Sigmoid colon (tissue), 3 donors: Measurements from ENCODE around the gene YTHDC2.

Source experiments
- POLR2A ChIP-seq, 2 donors: fragments of 450-650 bp; IDR thresholded peaks; one replicate each; pipeline ENCODE4 v1.6.1; 2016; ENCODE audit warnings: antibody characterized with exemption in 2 of 2, mild to moderate bottlenecking in 2 of 2, moderate library complexity in 2 of 2
- TF ChIP-seq, protein P1 (sequence below), 4 experiments: fragments of 450-650 bp in 3 of 4; fragments of 200-600 bp in 1 of 4; IDR thresholded peaks; one replicate each; pipeline ENCODE4 v1.5.1; 2016 to 2019; ENCODE audit warnings: antibody characterized with exemption in 4 of 4, mild to moderate bottlenecking in 3 of 4, moderate library complexity in 2 of 4

DNA sequence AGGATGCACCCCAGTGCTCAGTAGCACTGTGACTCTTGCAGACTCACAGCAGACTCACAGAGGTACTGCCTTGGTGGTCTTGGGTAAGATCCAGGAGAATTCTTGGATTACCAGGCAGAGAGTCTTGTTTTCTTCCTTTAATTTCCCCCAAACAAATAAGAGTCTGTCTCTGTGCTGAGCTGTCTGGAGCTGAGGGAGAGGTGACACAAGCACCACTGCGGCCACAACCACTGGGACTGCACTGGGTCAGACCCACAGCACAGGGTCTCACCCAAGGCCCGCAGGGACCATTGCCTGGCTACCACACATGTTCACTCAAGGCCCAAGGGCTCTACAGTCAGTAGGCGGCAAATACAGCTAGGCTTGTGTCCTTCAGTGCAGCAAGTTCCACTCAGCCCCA, 11.4 kb upstream of the YTHDC2 start:
- TF ChIP-seq, protein P1, sequence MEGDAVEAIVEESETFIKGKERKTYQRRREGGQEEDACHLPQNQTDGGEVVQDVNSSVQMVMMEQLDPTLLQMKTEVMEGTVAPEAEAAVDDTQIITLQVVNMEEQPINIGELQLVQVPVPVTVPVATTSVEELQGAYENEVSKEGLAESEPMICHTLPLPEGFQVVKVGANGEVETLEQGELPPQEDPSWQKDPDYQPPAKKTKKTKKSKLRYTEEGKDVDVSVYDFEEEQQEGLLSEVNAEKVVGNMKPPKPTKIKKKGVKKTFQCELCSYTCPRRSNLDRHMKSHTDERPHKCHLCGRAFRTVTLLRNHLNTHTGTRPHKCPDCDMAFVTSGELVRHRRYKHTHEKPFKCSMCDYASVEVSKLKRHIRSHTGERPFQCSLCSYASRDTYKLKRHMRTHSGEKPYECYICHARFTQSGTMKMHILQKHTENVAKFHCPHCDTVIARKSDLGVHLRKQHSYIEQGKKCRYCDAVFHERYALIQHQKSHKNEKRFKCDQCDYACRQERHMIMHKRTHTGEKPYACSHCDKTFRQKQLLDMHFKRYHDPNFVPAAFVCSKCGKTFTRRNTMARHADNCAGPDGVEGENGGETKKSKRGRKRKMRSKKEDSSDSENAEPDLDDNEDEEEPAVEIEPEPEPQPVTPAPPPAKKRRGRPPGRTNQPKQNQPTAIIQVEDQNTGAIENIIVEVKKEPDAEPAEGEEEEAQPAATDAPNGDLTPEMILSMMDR (IDR thresholded peaks at IDR 0.05) = no peak
- TF ChIP-seq POLR2A (IDR thresholded peaks at IDR 0.05) = no peak
